Measurements from ENCODE around the gene APCDD1L.
"Not testable (repeated sequence)": the region's sequence is repeated elsewhere in the genome, so short reads cannot be mapped to it uniquely, and the experiment has no call there.

APCDD1L gene

DNA sequence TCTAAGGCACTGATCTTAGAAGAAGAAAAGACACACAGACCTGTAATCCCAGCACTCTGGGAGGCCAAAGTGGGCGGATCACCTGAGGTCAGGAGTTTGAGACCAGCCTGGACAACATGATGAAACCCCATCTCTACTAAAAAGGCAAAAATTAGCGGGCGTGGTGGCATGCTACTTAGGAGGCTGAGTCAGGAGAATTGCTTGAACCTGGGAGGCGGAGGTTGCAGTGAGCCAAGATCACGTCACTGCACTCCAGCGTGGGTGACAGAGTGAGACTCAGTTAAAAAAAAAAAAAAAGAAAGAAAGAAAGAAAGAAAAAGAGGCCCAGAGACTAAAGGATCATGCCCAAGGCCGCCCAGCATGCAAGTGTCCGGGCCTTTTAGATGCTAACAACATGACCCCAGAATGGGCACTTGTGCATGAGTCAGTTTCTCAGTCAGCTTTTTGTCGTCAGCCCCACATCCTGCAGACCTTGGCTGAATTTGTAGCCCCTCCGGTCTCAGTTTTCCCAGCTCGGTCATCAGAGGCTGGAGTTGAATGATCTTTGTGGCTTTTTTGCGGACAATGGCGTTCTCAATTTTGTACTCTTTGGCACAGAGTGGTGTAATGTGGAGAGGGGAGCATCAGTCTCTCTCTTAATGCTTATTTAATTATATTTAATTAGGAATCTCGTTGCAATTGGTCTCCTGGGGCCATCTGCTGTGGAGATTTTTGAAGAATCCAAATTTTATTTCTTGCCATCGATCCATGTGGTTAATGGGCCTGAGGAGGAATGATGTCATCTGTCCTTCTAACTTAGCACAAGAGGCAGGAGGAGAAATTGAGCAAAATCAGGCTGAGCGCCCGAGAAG, 30.6 kb upstream of the APCDD1L start:
- DNase-seq (ENCODE audit: low read depth), result no peak

DNA sequence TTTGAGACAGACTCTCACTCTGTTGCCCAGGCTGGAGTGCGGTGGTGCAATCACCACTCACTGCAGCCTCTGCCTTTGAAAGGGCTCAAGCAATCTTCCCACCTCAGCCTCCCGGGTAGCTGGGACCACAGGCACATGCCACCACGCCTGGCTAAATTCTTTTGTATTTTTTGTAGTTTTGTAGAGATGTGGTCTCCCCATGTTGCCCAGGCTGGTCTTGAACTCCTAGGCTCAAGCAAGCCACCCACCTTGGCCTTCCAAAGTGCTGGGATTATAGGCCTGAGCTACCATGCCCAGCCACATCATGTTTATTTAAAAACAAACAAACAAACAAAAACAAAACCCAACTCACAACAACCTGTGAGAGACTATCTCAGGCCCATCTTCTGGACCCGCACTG, 29.7 kb upstream of the APCDD1L start:
- no peak for DNase-seq (ENCODE audit: low read depth)

DNA sequence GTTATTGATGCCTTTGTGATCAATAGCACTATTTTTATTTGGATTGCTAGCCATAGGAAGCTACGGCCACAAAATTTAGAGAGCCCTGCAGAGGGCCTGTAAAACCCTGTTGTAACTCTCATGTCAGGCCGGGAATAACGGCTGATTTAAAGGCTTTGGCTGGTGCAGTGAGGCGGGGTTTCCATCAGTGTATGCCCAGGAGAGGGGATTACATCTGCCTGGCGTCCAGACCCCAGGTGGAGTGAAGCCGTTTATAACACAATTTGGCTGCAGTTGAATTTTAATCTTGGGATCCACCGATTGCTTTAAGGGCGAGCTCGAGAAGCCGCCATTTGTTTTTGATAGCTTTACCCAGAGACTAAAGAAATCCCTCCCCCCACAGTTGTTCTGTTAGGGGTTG, 29.1 kb upstream of the APCDD1L start:
- no peak for DNase-seq (ENCODE audit: low read depth)

DNA sequence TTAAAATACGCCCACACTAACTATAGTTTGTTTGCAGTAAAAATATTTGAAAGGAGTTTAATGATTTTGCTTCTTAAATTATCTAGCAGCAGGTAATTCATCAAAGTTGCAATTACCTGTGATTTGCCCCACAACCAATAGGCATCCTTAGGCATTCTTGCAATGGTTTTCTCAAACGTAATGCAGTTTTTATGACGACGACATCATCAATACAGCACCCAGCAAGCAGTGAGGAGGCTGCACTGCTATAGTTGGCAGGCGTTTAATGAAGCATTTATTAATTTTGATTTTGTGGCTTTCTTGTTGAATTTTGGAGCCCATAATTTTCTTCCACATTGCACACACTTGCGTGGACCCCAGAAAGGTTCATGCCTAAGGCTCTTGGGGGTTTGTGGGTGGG, 28.1 kb upstream of the APCDD1L start:
- no peak for DNase-seq (ENCODE audit: low read depth)

DNA sequence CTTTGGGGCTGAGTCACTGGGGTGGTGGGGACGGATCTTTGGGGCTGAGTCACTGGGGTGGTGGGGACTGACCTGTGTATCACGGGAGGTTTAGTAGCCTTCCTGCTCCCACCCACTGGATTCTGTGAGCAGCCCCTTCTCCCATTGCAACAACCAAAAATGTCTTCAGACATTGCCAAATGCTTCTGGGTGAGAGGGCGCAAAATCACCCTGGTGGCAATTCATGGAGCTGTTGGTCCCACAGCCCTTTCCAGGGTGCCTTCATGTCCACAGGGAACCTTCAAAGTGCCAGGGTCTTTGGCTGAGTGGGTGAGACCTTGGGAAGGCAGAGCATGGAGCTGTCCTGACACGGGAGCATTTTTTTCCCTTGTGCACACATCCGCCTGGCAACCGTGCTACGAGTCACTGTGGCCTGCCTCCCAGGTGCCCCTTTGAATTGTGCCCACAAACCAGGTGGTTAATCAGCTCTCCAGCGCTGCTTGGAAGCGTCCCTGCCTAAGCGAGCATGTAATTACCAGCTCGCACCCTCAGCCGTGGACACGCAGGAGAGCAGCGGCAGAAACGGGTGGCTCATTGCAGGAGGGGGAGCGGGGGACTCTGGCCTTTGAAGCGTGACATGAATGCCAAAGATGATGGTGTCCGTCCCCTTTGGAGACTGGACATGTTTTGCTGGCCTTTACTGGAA, 27.4 kb upstream of the APCDD1L start:
- no peak for DNase-seq (ENCODE audit: low read depth)

DNA sequence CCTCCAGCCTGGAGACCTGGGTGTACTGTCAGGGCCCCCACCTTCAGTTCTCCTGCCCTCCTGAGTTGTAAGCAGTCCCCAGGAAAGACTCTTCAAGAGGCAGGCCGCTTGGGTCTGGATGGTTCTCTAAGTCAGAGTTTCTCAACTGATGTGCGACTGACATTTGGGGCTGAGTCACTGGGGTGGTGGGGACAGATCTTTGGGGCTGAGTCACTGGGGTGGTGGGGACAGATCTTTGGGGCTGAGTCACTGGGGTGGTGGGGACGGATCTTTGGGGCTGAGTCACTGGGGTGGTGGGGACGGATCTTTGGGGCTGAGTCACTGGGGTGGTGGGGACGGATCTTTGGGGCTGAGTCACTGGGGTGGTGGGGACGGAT, 26.8 kb upstream of the APCDD1L start:
- DNase-seq (ENCODE audit: low read depth), result not testable (repeated sequence)

DNA sequence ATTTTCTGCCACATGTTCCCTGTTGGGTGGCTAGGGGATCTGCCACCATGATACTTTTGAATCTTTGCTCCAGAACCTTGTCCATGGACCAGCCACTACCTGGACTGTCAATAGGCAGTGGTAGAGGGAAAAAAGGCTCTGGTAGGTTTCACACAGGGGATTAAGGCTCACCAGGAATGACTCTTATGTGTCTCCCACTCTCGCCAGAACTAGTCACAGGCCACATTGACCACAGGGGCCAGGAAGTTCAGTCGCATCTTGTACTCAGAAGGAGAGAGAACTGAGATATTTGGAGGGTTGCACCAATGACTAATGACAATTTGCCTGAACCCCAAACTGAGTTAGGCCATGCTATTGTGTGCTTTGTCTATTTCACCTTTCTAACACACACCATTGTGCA, 23.6 kb upstream of the APCDD1L start:
- DNase-seq (ENCODE audit: low read depth), result no peak

DNA sequence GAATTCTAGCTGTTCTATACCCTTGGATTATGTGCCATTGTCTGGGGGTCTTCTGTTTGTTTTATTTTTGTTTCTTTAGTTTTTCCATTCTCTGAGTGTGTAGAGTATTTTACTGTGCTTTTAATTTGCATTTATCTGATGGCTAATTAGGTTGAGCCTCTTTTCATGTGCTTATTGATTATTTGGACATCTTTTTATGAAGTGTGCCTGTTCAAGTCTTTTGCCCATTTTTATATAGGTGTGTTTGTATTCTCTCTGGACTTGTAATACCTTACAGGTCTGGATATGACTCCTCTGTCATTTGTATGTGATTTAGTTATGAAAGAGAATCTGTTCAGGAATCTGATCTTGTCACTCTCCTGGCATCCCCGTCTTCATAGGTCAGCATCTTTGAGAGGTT, 22.6 kb upstream of the APCDD1L start:
- no peak for DNase-seq (ENCODE audit: low read depth)

DNA sequence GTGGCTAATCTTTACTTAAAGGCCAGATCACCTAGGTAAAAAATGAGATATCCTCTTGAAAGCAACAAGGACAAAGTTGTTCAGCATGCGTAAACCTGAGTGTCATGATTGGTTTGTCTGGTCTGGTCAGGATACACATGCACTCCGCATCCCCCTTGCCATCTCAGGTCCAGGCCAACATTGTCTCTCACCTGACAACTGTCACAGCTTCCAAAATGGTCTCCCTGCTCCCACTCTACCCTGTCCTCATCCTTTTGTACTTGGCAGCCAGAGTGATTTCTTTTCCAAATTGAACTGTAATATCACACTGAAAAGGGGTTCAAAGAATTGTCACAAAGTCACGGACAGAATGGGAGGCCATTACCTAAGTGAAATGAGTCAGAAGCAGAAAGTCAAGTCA, 21.1 kb upstream of the APCDD1L start:
- DNase-seq (ENCODE audit: low read depth), result no peak

DNA sequence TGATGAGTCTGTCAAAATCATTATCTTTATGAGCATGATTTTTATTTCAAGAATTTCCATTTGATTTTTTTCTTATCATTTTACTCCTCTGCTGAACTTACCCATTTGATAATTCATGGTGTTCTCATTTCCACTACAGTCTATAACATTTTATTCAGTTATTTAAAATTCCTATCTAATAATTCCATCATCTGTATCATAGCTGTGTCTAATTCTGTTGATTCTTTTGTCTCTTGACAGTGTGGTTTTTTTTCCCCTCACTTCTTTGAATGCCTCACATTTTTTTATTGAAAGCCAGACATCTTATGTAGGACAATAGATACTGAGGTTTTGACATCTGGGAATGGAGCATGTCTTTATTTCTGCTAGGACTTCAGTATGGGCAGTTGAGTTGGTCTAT, 16.5 kb upstream of the APCDD1L start:
- DNase-seq (ENCODE audit: low read depth), result no peak

DNA sequence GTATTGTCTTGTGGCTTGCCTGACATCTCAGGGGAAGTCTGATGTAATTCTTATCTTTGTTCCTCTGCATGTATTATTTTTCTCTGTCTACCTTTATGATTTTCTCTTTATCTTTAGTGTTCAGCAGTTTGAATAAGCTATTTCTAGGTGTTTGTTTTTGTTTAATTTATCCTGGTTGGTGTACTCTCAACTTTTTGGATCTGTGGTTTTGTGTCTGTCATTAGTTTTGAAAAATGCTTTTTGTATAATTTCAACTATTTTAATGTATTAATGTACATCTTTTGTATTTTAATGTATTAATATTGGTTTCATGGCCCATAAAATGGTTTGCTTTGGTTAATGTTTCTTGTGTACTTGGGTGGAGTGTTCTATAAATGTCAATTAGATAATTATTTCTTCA, 15.9 kb upstream of the APCDD1L start:
- no peak for DNase-seq (ENCODE audit: low read depth)

DNA sequence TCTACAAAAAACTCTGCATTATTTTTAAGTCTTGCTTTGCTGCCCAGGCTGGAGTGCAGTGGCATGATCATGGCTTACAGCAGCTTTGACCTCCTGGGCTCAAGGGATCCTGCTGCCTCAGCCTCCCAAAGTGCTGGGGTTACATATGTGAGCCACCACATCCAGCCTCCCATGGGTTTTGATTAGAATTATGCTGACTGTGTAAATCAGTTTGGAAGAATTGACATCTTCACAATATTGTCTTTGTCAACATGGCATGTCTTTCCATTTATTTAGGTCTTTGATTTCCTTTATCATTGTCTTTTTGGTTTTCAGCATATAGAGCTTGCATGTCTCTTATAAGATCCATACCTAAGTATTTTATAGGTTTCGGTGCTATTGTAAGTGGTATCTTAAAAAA, 13.2 kb upstream of the APCDD1L start:
- DNase-seq (ENCODE audit: low read depth), result no peak

DNA sequence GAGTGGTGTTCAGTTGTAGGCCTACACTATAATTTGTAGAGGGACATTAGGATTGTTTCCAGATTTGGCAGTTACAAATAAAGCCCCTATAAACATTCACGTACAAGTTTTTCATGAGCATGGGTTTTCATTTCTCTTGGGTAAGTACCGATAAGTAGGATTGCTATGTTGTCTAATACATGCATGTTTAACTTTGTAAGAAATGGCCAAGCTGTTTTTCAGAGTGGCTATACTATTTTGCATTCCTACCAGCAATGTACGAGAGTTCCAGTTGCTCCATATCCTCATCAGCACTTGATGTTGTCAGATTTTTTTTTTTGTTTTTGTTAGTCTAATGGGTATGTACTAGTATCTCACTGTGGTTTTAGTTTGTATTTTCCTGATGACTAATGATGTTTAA, 11.2 kb upstream of the APCDD1L start:
- no peak for DNase-seq (ENCODE audit: low read depth)

DNA sequence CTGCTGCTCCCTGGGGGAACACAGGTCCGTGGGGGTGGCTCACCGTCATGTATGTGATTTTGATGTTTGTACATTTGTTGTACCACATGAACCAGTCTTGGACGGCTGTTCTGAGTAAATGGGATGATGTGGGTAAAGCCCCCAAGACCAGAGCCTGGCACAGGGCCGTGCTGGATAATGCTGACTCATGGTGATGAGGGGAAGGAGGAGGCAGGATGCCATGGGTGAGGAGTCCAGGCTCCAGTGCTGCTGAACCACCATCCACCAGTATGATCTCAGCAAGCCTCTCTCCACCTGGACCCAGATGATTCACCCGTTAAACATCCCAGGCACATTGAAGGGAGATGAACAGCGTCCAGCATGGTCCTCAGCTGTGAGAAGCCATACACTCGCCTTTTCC, 9.6 kb upstream of the APCDD1L start:
- no peak for DNase-seq (ENCODE audit: low read depth)

DNA sequence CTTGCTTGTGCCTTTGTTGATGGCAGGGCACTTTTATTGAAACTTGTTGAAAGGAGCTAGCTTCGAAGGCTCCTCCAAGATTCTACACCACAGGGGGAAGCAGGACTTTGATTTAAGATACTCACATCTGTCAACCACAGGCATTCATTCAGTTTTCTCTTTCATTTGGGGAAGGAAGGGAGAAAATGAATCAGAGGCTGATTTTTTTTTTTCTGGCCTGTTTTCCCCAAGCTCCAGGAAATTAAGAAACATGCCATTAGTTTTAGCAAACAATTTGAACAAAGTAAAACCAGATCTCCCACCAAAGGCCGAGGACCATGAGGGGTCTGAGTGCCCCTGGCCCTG, 8.7 kb upstream of the APCDD1L start:
- DNase-seq (ENCODE audit: low read depth), result no peak

DNA sequence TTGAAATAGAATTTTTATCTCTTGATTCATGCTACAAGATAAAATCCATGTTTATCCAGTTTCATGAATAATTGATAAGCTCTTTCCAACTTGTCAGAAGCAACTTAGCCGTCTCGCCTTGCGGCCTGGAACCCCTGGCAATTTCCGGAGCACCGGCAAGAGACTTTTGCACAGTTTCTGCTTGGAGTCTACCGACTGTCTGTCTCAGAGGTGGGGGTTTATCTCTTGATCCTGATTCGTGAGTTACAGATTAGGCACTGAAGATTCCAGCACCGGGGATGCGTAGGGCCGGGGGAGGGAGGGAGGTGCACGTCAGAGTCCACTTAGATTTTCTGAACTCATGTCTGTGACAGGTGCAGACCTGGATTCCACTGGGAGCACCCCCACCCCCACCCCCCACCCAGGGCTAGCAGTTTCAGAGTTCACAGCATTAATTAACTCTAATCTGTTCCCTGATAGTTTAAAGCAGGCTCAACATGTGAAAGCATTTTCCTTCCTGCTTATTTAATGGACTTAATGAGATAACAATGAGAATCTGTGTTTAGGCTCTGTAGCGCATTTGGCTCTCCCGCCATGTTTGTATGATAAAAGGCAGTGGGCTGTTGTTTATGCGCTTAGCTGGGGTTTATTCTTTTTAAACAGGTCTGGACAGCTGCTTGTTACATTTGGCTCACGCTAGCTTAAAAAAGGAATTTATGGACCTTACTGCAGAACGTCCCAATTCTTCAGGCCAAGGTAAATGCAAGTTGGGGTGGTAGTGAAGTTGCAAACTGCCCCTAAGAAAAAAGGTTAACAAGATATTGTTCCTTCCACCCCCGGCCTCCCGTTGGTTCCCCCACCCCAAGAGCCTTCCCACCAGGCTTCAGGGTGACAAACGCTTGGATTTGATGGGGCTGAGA, 8.1 kb upstream of the APCDD1L start:
- no peak for DNase-seq (ENCODE audit: low read depth)

DNA sequence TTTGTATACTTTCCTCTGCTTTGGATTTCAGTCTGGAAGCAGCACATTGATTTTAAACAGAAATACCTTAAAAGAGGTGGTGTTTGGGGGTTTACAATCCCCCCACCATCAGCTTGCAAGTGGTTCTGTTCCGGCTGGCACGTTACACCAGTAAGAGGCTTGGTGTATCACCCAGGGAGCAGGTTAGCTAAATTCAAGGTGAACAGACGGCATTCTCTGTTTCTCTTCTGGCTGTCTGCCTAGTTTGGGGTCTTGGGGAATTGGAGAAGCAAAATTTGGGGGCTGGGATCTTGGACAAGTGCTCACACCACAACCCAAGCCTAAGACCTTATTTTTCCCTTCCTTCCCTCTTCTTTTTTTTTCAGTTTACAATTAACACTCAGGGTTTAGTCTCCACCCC, 7.5 kb upstream of the APCDD1L start:
- DNase-seq (ENCODE audit: low read depth), result no peak

DNA sequence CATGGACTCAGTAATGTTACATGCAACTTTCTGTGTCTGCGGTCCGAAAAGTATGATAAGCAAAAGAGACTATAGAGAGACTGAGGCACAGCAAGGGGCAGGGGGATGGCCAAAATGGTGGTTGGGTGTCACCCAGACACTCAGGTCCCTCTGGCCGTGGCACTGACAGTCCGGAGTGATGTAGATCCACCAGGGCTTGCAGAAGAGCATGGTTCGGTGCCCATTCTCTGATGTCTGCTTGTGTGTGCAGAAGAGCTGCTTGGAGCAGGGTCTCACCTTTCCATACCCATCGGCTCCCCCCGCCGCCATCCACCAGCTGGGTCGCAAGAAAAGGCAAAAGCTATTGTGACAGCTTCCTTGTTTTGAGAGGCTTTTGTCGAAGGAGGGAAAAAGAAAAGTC, 6.6 kb upstream of the APCDD1L start:
- DNase-seq (ENCODE audit: low read depth), result no peak

DNA sequence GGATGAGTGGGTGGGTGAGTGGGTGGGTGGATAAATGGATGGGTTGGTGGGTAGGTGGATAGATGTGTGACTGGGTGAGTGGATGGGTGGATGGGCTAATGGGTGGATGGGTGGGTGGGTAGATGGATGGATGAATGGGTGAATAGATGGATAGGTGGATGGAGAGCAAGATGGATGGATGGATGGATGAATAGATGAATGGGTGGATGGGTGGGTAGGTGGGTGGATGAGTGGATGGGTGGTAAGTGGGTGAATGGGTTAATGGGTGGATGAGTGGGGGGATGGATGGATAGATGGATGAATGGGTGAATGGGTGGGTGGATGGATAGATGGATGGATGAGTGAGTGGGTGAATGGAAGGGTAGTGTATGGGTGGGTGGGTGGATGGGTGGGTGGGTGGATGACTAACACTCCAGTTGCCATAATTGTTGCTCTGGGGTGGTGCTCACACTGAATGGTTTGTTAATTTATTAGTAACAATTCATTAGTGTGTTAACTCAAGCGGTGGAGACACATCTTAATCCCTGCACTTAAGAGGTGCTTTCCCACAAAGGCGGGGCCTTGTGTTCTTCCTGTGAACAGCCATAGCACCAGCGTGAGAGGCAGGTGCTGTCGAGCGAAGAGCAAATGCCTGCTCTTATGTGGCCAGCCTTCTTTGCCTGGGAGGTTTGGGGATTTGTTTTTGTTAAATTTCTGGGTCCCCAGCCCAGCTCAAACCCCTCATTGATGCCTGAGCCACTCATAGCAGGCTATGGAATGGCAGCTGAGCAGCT, 4.9 kb upstream of the APCDD1L start:
- DNase-seq (ENCODE audit: low read depth), result no peak

DNA sequence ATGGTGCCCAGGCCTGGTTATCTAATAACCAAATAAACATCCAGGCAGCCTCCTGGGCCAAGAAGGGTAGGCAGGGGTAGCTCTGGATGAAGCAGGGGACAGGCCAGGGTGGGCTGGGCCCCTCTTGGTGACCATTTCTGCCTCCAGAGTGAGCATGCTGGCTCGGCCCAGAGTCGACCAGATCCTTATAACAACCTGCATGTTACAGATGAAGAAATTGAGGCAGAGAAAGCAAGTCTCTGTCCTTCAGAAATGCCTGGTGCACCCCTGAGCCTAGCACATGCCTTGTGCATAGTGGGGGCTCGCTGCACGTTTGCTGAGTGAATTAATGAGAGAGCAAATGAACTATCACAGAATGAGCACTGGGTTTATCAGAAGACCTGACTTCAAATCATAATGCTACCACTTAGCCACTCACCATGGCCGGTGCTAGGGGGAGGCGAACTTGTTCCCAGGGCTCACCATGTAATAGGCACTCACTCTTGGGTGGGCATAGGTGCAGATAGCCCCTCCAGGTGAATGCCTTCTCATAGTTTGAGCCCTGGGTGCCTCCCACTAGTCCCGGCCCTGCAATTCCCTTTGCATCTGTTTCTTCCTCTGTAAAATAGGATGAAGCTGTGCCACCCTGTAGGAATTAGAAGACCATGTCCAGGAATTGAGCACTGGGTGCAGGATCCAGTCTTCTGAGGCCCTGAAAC, 3.8 kb upstream of the APCDD1L start:
- DNase-seq (ENCODE audit: low read depth), result no peak

DNA sequence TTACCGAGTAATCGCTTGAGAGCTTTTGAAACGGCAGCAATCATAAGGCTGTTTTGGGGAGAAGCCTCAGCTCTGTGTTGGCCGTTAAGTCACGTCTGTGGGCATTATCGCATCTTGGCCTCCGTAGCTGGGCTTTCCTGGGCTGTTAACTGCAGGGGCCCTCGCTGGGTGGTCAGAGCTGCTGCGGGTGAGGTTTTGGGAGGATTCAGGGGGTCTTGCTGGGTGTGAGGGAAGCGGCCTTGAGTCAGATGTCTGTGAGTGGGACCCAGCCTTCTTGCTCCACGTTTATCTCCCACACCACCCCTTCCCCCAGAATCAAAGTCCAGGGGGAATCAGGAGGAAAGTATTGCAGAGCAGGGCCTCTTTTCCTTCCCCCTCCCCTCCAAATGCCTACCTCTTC, 3.2 kb upstream of the APCDD1L start:
- DNase-seq (ENCODE audit: low read depth), result no peak
